HL-60 (cell line): Measurements from ENCODE around the gene PARP16.
A peak's percentile ranks its signal among the peaks of the same experiment; 100 is the strongest.

ENCODE experiments used
- DNase-seq, 2 experiments: peaks; one replicate each; pipeline ENCODE4 v3.0.0-alpha.2; 2010 to 2020; ENCODE audit warnings: low read depth in 1 of 2, low spot score in 1 of 2
- H3K27ac ChIP-seq: fragments of 250-450 bp; sonication (Bioruptor Pico); replicated peaks from 2 replicates; pipeline ENCODE4 v1.5.1; 2020; ENCODE audit warnings: mild to moderate bottlenecking, moderate library complexity
- H3K27me3 ChIP-seq: fragments of 250-450 bp; sonication (Bioruptor Pico); 2 replicates; pipeline ENCODE4 v1.5.1; 2021; ENCODE audit warnings: mild to moderate bottlenecking, moderate library complexity; ENCODE audit not compliant: insufficient read depth, poor library complexity, severe bottlenecking
- H3K4me3 ChIP-seq: replicated peaks from 2 replicates; pipeline ENCODE4 v1.5.1; 2011; ENCODE audit warnings: mild to moderate bottlenecking, control low read depth, low read length; ENCODE audit not compliant: insufficient read depth
- CTCF ChIP-seq: IDR thresholded peaks from one replicate; pipeline ENCODE4 v1.5.1; 2011; ENCODE audit warnings: low read length, control low read depth, inconsistent platforms; ENCODE audit not compliant: insufficient read depth
- GABPA ChIP-seq: IDR thresholded peaks from 2 replicates; pipeline ENCODE4 v1.6.1; 2012; ENCODE audit warnings: low read depth
- POLR2AphosphoS5 ChIP-seq: IDR thresholded peaks from 2 replicates; pipeline ENCODE4 v1.6.1; 2012; ENCODE audit warnings: low read depth
- REST ChIP-seq: IDR thresholded peaks from 2 replicates; pipeline ENCODE4 v1.6.1; 2012; ENCODE audit warnings: low read depth; ENCODE audit not compliant: insufficient replicate concordance
- SPI1 ChIP-seq: IDR thresholded peaks from 2 replicates; pipeline ENCODE4 v1.6.1; 2012; ENCODE audit warnings: low read depth, mild to moderate bottlenecking, borderline replicate concordance

Gene PARP16

GRCh38 chr15:65287520-65287855 lies 805 bp upstream of the PARP16 start:
- TF ChIP-seq SPI1 (no peak), CTCF (no peak), POLR2AphosphoS5 (no peak), REST (no peak), GABPA (no peak)
- H3K27ac ChIP-seq, result no peak overlapping the region
- H3K27me3 ChIP-seq, result no peaks in the 10 kb centered on the region
- no peak overlapping the region for H3K4me3 ChIP-seq
- no peak for DNase-seq

- no peak for TF ChIP-seq CTCF
- no peak for TF ChIP-seq GABPA
- no peak for TF ChIP-seq POLR2AphosphoS5
- TF ChIP-seq REST, result no peak
- TF ChIP-seq SPI1, result no peak
- no peaks in the 10 kb centered on the region for H3K27me3 ChIP-seq
- DNase-seq, result peak in 1 of 2 experiments; percentile 11
- peak overlapping the region; percentile 68 for H3K27ac ChIP-seq
- peak overlapping the region; percentile 82 for H3K4me3 ChIP-seq
Measured at GRCh38 chr15:65286069-65286703, 497 bp downstream of the PARP16 start.

- H3K27me3 ChIP-seq, result no peaks in the 10 kb centered on the region
- no peak overlapping the region; the same call in 1 of the 2 replicates for H3K27ac ChIP-seq
- TF ChIP-seq REST, result no peak
- TF ChIP-seq POLR2AphosphoS5, result no peak
- TF ChIP-seq GABPA, result no peak
- TF ChIP-seq SPI1, result no peak
- TF ChIP-seq CTCF, result no peak
- peak overlapping the region; percentile 82; the same call in 1 of the 2 replicates for H3K4me3 ChIP-seq
- no peak for DNase-seq
Measured at GRCh38 chr15:65285291-65286068, 1.2 kb downstream of the PARP16 start.
